C4-2B (cell line): Measurements from ENCODE around the gene PBRM1.

Experiments
- H3K27ac ChIP-seq: fragments of 450-650 bp; 2 replicates; pipeline ENCODE4 v1.5.1; 2017
- CTCF ChIP-seq: fragments of 450-650 bp; conservative IDR thresholded peaks from 2 replicates; pipeline ENCODE4 v1.5.1; 2017; ENCODE audit warnings: mild to moderate bottlenecking
- ZFX ChIP-seq: fragments of 450-650 bp; IDR thresholded peaks from 2 replicates; pipeline ENCODE4 v1.6.1; 2017

The PBRM1 gene

GRCh38 chr3:52721730-52722008 is 36.0 kb upstream of the PBRM1 start:
- no peak overlapping the region for H3K27ac ChIP-seq

DNA sequence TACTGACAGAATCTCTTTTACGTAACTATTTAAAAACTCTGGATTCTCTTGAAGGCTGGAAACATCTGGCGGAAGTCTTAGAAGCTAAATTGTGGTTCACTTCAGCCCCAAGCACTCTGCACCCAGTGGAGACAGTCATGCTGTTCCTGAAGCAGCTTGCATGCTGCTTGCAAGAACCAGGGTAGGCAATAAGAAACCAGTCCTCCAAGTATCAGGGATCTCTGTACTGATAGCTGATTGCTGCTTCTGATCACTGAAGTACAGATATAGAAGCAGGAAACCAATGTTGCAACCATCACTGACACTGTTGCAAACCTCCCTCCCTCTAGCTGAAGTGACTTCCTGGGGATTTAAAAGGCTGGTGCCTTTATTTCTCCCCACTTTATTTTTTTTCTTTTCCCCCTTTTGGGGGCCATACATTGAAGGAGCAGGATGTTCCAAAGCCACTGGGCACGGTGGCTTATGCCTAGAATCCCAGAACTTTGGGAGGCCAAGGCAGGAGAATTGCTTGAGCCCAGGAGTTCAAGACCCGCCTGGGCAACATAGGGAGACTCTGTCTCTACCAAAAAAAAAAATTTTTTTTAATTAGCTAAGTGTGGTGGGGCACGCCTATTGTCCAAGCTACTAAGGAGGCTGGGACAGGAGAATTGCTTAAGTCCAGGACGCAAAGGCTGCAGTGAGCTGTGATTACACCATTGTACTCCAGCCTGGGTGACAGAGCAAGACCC is 35.5 kb upstream of the PBRM1 start:
- TF ChIP-seq ZFX (no peak), CTCF (no peak)
- no peak overlapping the region for H3K27ac ChIP-seq

More at GRCh38 chr3:52721730-52722008, 36.0 kb upstream of the PBRM1 start:
- TF ChIP-seq CTCF (no peak), ZFX (no peak)

- H3K27ac ChIP-seq, result no peak overlapping the region
- TF ChIP-seq ZFX (no peak), CTCF (no peak)
Observed at GRCh38 chr3:52719618-52720017, 33.9 kb upstream of the PBRM1 start.

GRCh38 chr3:52715714-52716305 is 30.1 kb upstream of the PBRM1 start:
- H3K27ac ChIP-seq, result no peak overlapping the region

GRCh38 chr3:52714335-52715302 is 28.9 kb upstream of the PBRM1 start:
- TF ChIP-seq CTCF, result no peak
- no peak overlapping the region for H3K27ac ChIP-seq

More at GRCh38 chr3:52715714-52716305, 30.1 kb upstream of the PBRM1 start:
- TF ChIP-seq ZFX, result no peak
- TF ChIP-seq CTCF, result no peak

DNA sequence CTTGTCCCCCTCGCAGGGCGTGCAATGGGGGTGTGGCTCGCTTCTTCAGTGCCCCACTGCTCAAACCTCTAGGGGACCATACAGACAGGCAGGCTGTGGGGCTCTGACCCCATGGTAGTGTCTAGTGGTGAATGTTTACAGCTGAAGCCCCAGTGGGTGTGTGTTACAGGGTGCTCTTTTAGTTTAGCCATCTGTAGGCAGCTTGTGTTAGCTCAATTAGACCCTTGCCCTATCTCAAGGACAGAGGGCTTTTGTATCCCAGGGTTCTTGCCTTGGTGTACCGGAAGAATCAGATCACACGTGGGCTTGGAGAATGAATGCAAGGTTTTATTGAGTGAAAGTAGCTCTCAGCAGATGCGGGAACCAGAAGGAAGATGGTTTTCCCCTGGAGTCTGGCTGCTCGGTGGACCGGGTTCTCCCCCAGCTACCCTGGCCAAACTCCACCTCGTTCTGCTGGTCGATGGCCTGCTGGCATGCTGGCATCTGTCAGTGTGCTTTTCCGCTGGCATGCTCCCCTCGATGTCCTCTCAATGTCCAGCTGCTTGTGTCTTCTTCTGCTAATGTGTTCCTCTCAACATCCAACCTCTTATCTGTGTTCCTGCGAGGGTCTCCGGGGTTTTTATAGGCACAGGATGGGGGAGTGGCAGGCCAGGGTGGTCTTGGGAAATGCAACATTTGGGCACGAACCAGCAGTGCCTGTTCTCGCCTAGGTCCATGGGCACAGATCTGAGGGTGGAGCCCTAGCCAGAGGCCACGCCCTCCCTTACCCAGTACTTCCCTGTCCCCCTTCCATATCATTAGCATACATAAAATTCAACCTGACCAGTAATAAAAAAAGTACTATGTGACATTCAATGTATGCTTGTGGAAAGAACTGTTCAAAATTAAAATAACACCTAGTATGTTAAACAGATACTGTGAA is 26.8 kb upstream of the PBRM1 start:
- H3K27ac ChIP-seq, result no peak overlapping the region
- TF ChIP-seq ZFX (no peak), CTCF (no peak)
